CD4-positive, alpha-beta T cell treated with Interferon alpha-2 for 1 hour (primary cell): Measurements from ENCODE around the gene MAPKAP1.

Experiments used
- DNase-seq, 2 donors: peaks; one replicate each; pipeline ENCODE4 v3.0.0-alpha.2; 2020 to 2022

Gene MAPKAP1

DNA sequence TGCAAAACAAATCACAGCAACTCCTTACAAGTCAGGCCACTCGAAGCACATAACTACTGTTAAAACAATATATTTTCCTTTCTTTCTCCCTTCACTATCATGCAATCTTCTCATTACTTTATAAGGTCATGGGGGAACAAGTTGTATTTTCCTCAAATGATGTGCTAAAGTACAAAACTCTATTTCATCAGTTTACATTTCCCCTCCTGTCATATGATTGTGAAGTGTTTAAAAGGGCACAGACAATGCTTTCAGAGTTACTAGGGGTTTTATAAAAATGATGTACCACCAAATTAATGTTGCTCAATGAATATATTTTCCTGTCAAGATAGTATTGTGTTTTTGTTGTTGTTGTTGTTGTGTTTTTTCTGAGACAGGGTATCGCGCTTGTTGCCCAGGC, 34.1 kb downstream of the MAPKAP1 start:
- no peak for DNase-seq

DNA sequence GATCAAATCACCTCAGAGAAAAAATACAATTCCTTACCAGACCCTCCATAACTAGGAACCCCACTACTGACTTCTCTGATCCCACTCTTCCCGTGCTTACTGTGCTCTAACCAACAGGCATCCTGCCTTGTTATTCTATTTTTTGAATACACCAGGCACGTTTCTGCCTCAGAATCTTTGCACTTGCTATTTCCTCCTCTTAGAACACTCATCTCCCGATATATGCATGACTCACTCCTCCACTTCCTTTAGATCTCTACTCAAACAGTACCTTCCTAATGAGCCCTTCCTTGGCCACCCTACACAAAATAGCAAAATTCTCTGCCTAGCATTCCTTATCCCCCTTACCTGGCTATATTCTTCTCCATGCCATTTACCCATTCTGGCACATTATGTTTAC, 43.9 kb downstream of the MAPKAP1 start:
- DNase-seq = no peak

DNA sequence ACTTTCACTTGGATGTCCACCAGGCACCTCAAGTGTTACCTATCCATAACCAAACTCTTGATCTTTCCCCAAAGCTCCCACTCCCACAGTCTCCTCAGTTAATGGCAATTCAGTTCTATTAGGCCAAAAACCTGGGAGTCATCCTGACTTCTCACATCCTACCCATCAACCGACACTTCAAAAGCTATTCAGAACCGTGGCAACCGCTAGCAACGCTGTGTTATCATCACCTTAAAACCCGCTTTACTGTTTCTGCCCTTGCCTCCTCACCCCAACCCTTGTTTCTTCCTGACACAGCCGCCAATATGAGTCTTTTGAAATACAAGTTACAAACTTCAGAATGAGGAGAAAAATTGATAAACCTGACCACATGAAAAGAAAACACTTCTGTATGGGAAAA, 46.5 kb downstream of the MAPKAP1 start:
- DNase-seq = no peak

DNA sequence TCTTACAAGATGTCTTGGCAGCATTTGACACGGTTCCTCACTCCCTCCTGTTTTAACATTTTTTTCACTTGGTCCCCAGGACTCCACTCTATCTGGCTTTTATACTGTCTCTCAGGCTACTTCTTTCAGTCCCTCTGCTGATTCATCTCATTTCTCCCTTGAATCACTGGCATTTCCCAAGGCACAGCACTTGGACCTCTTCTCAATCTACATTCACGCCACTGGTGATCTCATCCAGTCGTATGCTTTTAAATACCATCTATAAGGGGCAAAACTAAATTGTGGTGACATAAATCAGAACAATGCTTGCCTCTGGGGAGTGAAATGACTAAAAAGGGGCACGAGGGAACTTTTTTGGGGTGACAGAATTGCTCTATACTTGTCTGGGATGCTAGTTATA, 47.1 kb downstream of the MAPKAP1 start:
- no peak for DNase-seq

DNA sequence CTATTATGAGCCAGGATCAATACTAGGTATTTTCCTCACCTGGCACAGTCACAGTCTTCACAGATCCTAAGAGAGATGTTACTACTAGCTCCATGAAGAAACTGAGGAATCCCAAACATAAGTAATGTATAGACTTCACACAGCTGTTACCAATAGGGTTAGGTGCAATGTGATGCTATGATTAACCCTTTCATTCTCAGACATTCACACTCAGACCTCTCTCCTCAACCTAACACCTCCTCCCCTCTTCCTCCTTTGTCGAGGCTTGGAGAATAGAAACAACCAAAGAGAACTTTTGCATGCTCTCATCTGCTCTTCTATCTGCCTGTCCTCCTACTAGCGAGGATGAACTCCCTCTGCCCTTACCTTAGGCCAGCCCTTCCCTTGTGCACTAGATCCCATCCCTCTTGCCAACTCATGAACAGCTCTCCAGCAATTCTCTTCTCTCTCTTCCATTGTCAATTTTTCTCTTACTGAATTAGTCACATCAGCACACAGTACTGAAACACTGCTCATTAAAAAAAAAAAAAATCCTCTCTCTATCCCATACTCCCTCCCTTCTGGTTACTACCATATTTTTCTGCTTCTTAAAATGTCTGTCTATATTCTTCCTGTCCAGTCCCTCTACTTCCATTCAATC, 47.7 kb downstream of the MAPKAP1 start:
- no peak for DNase-seq

DNA sequence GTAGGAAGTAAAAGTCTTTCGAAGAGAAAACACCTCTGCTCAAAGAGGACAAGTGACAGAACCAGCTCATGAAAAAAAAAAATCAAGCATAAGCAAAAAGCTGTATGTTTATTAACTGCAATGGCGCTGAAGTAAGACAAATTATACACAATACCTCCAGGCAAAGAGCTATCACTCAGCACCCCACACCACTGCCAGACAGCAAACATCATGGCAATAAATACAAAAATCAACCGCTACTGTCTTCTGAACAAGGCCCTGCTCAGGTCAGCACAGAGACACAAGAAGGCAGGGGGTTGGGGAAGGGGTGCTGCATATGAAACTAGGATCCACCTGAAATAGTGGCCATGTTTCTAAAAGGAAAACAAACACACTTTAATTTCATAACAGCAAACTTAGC, 50.4 kb downstream of the MAPKAP1 start:
- no peak for DNase-seq

DNA sequence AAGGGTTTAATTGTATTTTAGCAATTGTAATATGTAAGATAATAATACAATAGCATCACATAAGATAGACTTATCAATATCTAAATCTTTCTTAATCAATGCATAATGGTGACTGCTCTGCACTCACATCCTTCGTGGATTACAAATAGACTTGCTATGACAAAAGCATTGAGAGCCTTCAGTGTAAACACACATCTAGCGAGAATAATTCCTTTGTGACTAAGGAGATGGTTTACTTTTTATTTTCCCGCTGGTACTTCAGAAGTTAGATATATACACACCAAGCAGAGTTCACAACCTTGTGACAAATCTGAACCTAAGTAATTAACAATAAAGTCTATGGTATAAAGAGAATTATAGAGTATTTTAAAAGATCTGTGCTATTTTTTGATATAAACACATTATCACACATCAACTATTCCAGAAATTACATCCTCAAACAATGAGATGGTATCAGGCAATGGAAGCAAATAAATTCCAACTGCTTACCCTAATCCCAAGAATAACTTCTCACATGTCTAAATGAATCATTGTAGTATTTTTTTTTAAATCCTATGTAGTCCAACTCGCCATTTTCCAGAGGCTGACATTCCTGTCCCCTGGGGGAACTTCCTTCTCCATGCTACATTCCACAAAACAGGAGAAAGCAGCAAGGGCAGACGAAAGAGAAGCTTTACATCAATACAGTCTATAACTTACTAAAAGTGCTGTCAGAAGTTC, 51.2 kb downstream of the MAPKAP1 start:
- DNase-seq = no peak

DNA sequence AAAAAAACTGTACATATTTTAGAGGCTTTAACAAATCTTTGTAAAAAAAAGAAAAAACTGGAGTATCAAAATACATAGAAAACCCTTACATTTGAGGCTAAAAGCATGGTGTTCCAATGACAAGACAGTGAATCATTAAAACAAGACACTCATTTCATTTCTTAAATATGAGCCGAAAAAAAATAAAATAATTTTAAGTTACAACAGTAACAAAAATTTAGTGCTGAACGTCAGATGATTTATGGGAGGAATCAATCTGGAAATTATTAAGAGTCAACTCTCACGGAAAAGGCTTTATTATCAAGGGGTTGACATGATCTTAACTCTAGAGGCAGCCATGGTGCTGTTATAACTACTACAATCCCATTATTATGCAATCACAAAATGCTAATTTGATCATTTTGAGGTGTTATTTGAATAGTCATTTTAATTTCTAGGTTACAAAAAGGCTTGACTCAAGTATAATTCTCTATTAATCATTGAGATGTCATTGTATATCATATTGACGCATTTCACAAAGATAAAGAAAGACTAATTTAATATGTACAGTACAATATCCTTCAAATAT, 51.9 kb downstream of the MAPKAP1 start:
- DNase-seq = no peak

DNA sequence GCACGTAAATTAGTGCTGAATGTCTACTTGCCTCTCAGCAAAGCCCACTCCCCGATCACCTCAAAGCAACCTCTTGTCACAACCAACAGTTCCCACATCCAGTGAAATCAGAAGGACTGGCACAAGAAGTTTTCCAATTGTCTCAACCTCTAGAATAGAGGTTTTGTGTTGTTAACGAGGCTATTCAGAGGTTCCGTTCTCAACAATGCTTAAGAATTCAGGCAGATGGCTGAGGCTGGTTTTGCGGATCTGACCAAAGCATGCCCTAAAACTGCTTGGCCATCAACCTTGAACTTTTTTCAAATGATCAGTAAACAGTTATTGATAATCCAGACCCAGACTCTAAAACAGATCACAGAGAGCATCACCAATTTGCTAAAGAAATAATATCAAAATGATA, 52.9 kb downstream of the MAPKAP1 start:
- no peak for DNase-seq

DNA sequence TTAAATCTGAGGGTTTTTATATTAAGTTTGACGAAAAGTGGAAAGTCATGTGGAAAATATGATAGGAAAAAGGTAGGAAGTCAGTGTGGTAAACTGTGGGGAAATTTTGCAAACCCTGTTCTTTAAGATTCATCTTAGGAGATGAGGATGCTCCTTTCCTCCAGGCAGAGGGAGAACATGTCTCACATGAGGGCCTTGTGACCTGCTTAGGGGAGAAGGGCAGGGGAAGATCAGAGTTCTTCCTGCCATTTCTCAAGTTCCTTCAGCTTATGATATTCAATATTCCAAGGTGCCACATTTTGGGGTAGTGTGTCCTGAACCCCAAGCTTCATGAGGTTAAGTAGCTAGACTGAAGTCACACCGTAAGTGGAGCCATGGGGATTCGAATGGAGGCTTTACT, 53.7 kb downstream of the MAPKAP1 start:
- no peak for DNase-seq

DNA sequence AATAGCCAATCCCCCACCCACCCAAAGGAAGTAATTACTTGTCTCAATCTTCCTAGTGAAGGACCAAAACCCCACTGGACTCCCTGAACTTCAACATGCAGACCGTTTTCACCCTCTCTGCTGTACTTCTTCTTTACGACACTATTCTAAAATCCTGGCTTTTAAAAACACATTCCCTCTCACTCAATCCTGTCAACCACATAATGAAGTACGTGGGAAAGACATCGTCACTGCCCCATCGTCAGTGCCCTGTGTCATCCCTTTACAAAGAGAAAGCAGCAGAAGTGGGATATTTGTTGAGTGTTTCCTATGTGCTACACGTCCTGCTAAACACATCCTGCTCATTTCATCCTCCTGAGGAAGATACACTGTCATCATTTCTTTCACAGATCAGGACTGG, 54.2 kb downstream of the MAPKAP1 start:
- no peak for DNase-seq

DNA sequence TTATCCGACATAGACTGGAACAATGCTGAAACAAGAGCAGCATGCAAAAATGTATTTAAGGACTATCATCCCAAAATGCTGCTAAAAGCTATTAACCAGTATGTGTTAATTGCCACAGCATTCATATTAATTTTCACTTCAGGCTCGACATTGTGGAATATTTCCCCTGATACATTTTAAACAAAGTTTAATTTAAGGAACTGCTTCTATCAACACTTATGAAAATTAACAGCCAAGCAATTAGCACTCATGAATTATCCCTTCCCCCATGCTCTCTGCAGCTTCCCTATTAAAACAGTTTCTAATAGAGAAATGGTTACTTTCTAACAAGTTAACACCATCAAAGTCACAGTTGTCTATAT, 54.8 kb downstream of the MAPKAP1 start:
- no peak for DNase-seq

DNA sequence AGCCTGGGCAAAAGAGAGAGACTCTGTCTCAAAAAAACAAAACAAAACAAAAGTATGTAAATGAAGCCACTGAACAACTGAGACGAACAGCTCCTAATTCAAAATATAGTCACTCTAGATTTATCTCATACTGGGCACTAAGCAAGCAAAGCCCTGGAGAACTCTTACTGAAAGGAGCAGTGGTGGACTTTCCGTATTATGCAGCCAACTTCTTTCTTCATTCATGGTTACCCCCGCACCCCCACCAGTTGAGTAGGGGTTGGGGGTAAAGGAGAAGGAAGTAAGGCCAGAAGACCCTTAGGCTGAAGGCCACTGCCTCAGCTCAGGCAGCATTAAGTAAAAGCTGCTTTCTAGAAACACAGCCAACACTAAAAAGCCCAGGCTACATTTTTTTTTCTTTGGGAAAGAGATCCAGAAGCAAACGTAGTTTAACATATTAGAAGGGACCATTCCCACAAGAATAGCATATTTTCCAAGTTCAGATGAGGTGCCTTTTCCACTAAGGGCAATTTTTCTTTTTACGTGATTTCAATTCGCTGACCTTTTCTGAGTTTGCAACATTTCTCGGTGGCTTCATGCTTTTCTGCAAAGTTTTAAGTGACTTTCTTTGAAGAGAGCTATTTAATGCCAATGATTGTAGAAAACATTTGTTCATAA, 55.3 kb downstream of the MAPKAP1 start:
- DNase-seq = no peak

DNA sequence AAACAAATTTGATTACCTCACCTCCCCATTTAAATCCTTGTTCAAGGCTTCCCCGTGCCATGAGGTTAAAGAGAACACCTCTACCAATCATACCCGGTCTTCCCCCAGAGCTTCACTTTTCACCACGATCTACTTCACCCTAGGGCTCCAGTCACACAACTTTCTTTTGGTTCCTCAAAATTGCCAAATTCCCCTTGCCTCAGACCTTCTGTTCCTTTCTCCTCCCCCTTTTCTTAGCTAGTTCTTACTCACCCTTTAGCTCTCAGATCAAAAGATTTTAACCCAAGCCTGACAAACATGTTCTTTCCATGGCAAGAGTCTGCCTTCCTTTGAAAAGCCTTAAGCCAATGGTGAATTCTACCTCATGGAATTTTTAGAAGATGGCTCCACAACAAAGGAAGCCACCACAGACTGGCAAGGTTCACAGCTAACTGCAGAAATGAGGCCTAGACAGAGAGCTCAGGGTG, 56.7 kb downstream of the MAPKAP1 start:
- DNase-seq = peak; percentile 21 to 44

DNA sequence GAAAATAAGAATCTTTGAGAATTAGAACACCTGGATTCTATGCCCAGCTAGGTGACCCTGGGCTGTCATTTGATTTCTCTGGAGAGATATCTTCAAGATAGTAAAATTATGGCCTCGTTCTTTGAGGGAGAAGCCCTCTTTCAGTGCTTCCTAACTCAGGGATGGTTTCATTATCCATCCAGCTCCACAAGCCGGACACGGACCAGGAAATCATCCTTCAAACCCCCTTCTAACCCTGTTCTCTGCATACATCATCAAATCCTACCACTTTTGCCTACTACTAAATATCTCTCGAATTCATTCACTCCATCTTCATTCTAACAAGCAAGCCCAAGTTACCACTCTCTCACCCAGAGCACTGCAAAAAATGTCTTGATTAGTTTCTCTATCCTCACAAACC, 57.2 kb downstream of the MAPKAP1 start:
- DNase-seq = no peak

DNA sequence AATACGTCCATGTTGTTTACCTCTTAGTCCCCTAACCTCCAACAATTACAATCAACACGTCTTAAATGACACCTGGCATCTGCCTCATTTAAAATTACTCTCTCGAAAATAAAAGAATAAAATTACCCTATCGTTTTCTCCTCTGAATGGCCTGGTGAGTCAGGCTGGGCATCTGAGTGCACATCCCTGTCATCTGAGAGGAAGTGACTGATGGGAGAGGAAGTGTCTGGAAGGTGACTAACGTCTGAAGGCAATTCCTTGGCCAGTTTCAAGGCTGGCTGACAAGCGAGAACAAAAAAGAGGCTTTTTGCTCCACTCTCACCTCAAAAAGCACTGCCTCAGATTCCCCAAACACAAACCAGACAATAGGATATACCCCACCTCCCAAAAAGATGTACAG, 57.7 kb downstream of the MAPKAP1 start:
- peak in 1 of 2 donors; percentile 56 for DNase-seq

DNA sequence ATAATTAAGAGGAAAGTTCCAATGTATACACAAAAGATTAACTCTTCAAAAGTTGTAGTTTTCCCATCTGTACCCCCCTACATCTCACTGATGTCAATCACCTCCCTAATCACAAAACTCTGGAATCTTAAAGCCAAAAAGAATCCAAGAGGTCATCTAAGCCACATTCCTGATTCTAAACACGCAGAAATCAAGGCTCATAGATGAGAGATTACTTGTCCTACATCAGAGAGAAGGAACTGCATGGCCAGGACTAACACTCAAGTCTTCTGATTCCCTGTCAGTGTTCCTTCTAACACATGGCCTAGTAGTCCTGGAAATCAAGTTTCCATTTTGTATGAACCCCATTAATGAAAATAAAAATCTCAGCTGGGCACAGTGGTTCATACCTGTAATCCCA, 58.7 kb downstream of the MAPKAP1 start:
- DNase-seq = no peak

DNA sequence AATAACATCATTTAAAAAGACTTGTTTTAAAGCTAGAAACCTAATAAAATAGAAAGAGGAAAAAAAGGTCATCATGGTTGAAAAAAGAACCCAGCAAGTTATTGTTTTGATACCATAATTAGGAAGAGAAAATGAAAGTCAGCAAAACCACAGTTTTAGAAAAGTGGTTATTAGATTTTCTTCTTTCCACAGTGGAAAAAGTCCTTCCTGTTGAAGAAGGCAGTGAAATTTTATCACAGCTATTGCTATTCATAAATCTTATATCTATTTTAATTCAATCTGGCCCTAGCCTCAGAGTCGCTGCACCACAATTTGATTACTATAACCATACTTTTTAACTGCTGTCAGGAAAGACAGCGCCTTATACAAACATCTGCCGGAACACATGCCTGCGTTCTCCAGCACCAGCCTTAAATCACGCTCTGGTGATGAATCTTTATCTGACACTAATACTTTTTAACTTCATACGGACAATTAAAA, 60.3 kb downstream of the MAPKAP1 start:
- peak in 1 of 2 donors; percentile 18 for DNase-seq

DNA sequence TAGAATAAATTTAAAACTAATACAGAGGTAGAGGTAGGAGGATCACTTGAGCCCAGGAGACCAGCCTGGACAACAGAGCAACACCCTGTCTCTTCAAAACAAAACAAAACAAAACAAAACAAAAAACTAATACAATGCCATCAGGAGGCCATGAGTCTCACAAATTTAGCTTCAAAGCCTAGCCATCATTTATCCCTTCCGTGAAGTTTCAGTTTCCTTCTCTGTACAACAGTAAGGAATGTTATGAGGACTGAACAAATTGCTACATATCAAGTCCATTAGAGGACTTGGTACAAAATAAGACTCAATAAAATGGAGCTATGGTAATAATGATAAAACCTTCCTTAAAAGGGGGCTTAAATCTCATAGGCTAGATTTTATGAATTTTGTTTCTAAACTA, 60.8 kb downstream of the MAPKAP1 start:
- no peak for DNase-seq

DNA sequence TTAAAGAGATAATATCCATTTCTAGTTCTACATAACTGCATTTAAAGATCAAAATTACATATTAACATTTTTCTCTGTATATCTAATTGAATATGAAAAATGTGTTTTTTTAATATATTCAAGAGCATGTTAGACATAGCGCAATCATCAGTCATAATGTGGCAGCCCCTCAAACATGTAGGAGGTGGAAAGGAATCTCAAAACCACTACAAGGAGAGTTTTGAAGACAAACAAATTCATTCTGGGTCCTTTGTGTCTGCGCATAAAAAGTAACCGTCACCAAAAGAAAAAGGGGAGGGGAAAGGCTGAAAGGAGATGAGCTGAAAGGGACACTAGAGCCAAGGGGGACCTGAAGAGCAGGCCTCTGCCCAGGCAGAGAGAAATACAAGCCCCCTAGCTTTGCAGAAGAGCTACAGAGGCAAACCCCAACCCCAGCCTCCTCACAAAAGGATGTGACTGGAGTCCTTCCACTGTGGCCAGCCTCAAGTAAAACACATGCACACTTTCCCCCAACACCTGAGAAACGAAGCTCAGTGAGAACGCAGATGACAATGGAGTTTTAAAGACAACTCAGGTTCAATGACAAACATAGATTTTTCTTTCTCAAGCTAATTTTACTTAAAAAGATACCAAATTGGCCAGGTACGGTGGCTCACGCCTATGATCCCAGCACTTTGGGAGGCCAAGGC, 62.0 kb downstream of the MAPKAP1 start:
- DNase-seq = no peak

DNA sequence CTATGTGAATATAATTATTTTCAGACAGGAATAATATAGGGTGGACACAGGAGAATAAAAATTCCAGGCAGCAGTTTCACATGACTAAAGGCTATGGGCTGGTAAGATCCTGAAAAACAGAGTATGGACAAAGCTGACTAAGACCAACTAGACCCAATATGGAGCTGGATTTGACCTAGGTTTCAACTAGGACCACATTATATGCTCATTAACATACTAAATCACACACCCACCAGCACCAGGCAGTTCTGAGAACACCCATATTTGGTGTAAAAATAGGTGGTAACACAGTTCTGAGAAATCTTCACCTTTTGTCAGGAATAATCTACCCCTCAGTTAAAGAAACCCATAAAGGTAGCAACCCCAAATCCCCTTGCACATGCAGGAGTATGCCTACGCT, 64.7 kb downstream of the MAPKAP1 start:
- DNase-seq = no peak

DNA sequence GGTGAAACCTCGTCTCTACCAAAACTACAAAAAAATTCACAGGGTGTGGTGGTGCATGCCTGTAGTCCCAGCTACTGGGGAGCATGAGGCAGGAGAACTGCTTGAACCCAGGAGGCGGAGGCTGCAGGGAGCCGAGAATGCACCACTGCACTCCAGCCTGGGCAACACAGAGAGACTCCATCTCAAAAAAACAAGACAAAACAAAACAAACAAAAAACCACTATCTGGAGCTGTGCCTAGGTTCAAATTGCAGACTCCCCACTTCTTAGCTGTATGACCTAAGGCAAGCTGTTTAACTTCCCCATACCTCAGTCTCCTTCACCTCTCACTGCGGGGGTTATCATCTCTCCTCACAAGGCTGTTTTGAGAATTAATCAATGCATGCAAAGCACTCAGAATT, 68.0 kb downstream of the MAPKAP1 start:
- DNase-seq = no peak
